OCI-LY7 (cell line): ENCODE measurements around the gene SLC25A3. TPM values are rescaled to one million over a fixed set of nuclear protein-coding genes. Genes with fewer than 3 reads are reported as not detected.

Source experiments
- BruUV-seq: library from RNA; stranded (reverse); fragments of 400-500 nt; replicated peaks from 2 replicates; lab custom pipeline; 2021; lab: Mats Ljungman, UMichigan
- CTCF ChIA-PET: fragments of 300-600 bp; sonication (Branson Sonifier 250); formaldehyde crosslinking; loops from one replicate; lab custom pipeline; 2022; ENCODE audit warnings: antibody characterized with exemption; ENCODE audit not compliant: unreplicated experiment; lab: Charles Lee
- POLR2A ChIA-PET: fragments of 300-600 bp; sonication (Branson Sonifier 250); formaldehyde crosslinking; loops from one replicate; lab custom pipeline; 2022; ENCODE audit warnings: antibody characterized with exemption; lab: Charles Lee
- DNase-seq: peaks from one replicate; pipeline ENCODE4 v3.0.0-alpha.2; 2015; ENCODE audit warnings: low spot score
- H2AFZ ChIP-seq: fragments of 200-600 bp; sonication (generic), shearing (Covaris generic); 2 replicates; pipeline ENCODE4 v1.6.1; 2014; ENCODE audit warnings: mild to moderate bottlenecking, antibody characterized with exemption, low read length, moderate library complexity
- H3K27ac ChIP-seq: fragments of 200-600 bp; sonication (generic); 2 replicates; pipeline ENCODE4 v1.5.1; 2014; ENCODE audit warnings: mixed run types, low read depth, mild to moderate bottlenecking, moderate library complexity, low read length, inconsistent platforms; ENCODE audit not compliant: poor library complexity, severe bottlenecking
- H3K36me3 ChIP-seq: fragments of 200-600 bp; sonication (generic); 2 replicates; pipeline ENCODE4 v1.6.1; 2014; ENCODE audit warnings: mild to moderate bottlenecking, antibody characterized with exemption, low read length, moderate library complexity, mixed read lengths; ENCODE audit not compliant: insufficient read depth
- H3K4me1 ChIP-seq: fragments of 200-600 bp; sonication (generic); 2 replicates; pipeline ENCODE4 v1.5.1; 2014; ENCODE audit warnings: mild to moderate bottlenecking, low read length; ENCODE audit not compliant: insufficient read depth, poor library complexity, severe bottlenecking
- H3K4me2 ChIP-seq: fragments of 200-600 bp; sonication (generic); 2 replicates; pipeline ENCODE4 v1.6.1; 2014; ENCODE audit warnings: mild to moderate bottlenecking, low read length
- H3K4me3 ChIP-seq: fragments of 200-600 bp; sonication (generic); 2 replicates; pipeline ENCODE4 v1.5.1; 2014; ENCODE audit warnings: mild to moderate bottlenecking, low read depth, low read length; ENCODE audit not compliant: poor library complexity, severe bottlenecking
- H3K79me2 ChIP-seq: fragments of 200-600 bp; sonication (generic); 2 replicates; pipeline ENCODE4 v1.6.1; 2016; ENCODE audit warnings: low read depth, mild to moderate bottlenecking, low read length, moderate library complexity, mixed read lengths; ENCODE audit not compliant: insufficient read depth
- H3K9me2 ChIP-seq: fragments of 200-600 bp; sonication (generic); 2 replicates; pipeline ENCODE4 v1.6.1; 2016; ENCODE audit warnings: mild to moderate bottlenecking, low read length, mixed read lengths; ENCODE audit not compliant: insufficient read depth
- H3K9me3 ChIP-seq: fragments of 200-600 bp; sonication (generic); 2 replicates; pipeline ENCODE4 v1.6.1; 2014; ENCODE audit warnings: mild to moderate bottlenecking, mixed run types, low read length, mixed read lengths
- H4K20me1 ChIP-seq: fragments of 200-600 bp; sonication (generic); 2 replicates; pipeline ENCODE4 v1.6.1; 2014; ENCODE audit warnings: mild to moderate bottlenecking, antibody characterized with exemption, low read length, moderate library complexity, mixed read lengths; ENCODE audit not compliant: insufficient read depth
- EZH2phosphoT487 ChIP-seq: fragments of 200-600 bp; sonication (generic); IDR thresholded peaks from 2 replicates; pipeline ENCODE4 v1.6.1; 2018; ENCODE audit warnings: low read depth, borderline replicate concordance, mild to moderate bottlenecking, mixed run types, antibody characterized with exemption, low read length, moderate library complexity, mixed read lengths
- intact Hi-C: fragments of 100-400 bp; cut with micrococcal nuclease; formaldehyde crosslinking; loops from one replicate; pipeline ENCODE4 v1.10.0; 2022; ENCODE audit not compliant: unreplicated experiment
- total RNA-seq, 2 experiments: library from RNA; depleted of rRNA in 1 of 2; stranded (reverse); fragments of >200 nt in 1 of 2; shearing (Covaris generic) in 1 of 2; gene quantifications; 2 replicates each; pipeline ENCODE4 v1.2.3, GENCODE V29; 2014 to 2022
- TF ChIP-seq, protein P1 (sequence below): fragments of 200-600 bp; sonication (generic); conservative IDR thresholded peaks from 2 replicates; pipeline ENCODE4 v1.5.1; 2014; ENCODE audit warnings: mild to moderate bottlenecking, antibody characterized with exemption, low read length, moderate library complexity, mixed read lengths

SLC25A3 gene
- total RNA-seq, 2 experiments from 2014 or later, result 355 to 476 TPM

DNA sequence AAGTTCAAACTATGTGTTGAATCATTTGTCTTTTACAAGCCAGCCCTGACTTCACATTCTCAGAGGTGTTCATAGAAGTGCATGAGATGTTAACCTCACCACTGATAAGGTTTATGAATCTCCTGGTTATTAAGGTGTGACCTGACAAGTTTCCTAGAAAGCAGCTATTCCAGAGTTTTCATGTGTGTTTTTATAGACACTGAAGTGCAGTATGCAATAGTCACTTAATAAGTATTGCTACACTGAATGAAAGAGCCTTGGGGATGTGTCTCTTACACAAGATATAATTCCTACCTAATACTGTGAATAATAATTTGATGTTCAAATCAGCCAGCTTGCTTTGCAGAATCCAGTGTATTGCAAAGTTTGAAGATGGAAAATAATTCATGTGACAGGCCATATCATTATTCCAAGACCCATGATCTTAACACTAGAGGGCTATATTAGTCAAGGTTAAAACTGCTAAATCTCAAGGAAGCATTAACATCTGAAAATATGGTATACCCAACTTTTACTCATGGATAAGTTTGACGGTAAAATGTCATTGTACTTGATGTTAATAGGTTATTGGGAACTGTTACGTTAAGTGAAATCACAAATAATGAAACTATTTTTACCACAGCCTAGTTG, 13.0 kb downstream of the SLC25A3 start:
- Histone ChIP-seq H3K36me3 (peaks cover 37% of the 10 kb centered on the region), H2AFZ (no peak overlapping the region), H3K9me3 (no peaks in the 10 kb centered on the region), H3K27ac (no peak overlapping the region), H3K4me2 (no peak overlapping the region), H3K4me1 (no peaks in the 10 kb centered on the region), H3K4me3 (no peak overlapping the region), H3K79me2 (no peaks in the 10 kb centered on the region; the same call in 1 of the 2 replicates), H4K20me1 (no peaks in the 10 kb centered on the region; the same call in 1 of the 2 replicates), H3K9me2 (no peaks in the 10 kb centered on the region)
- no peak for DNase-seq
- POLR2A ChIA-PET, result interaction anchor here (0.7 to 3.2 kb wide), 3 partner anchors 11 to 756 kb away, joined by 3 to 23 read pairs (median 6); partner anchors contain the start of gene SLC25A3
- no TSS peak for BruUV-seq
- TF ChIP-seq, protein P1, sequence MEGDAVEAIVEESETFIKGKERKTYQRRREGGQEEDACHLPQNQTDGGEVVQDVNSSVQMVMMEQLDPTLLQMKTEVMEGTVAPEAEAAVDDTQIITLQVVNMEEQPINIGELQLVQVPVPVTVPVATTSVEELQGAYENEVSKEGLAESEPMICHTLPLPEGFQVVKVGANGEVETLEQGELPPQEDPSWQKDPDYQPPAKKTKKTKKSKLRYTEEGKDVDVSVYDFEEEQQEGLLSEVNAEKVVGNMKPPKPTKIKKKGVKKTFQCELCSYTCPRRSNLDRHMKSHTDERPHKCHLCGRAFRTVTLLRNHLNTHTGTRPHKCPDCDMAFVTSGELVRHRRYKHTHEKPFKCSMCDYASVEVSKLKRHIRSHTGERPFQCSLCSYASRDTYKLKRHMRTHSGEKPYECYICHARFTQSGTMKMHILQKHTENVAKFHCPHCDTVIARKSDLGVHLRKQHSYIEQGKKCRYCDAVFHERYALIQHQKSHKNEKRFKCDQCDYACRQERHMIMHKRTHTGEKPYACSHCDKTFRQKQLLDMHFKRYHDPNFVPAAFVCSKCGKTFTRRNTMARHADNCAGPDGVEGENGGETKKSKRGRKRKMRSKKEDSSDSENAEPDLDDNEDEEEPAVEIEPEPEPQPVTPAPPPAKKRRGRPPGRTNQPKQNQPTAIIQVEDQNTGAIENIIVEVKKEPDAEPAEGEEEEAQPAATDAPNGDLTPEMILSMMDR, result peak; percentile 49
- TF ChIP-seq EZH2phosphoT487, result no peak
- intact Hi-C loops, result no loop called here
- CTCF ChIA-PET, result no interaction called here

DNA sequence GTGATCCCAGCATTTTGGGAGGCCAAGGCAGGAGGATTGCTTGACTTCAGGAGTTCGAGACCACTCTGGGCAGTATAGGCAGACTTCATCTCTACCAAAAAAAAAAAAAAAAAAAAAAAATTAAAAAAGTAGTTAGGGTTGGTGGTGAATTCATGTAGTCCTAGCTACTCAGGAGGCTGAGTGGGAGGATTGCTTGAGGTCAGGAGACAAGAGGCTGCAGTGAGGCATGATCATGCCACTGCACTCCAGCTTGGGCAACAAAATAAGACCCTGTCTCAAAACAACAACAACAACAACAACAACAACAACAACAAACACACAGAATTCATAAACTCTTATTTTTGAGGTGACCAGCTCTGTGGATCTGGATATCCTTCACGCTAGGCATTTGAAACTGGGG, 17.1 kb downstream of the SLC25A3 start:
- Histone ChIP-seq H3K4me1 (peaks cover 16% of the 10 kb centered on the region), H3K9me3 (no peaks in the 10 kb centered on the region), H3K9me2 (no peaks in the 10 kb centered on the region), H3K79me2 (no peaks in the 10 kb centered on the region), H3K4me2 (no peak overlapping the region), H3K4me3 (no peak overlapping the region), H3K27ac (no peak overlapping the region), H3K36me3 (no peaks in the 10 kb centered on the region), H2AFZ (no peak overlapping the region), H4K20me1 (no peaks in the 10 kb centered on the region; the same call in 1 of the 2 replicates)
- BruUV-seq, result no TSS peak
- intact Hi-C loops, result no loop called here
- DNase-seq, result no peak
- no peak for TF ChIP-seq EZH2phosphoT487
- TF ChIP-seq, protein P1, result no peak
- ChIA-PET CTCF (no interaction called here), POLR2A (interaction anchor here (0.6 to 1.6 kb wide), 4 partner anchors 14 to 960 kb away, joined by 4 to 9 read pairs (median 5); partner anchors contain the start of gene SLC25A3)
